OCI-LY7 (cell line): ENCODE data around the gene ASCL5.

ENCODE experiments used
- EZH2phosphoT487 ChIP-seq: fragments of 200-600 bp; sonication (generic); IDR thresholded peaks from 2 replicates; pipeline ENCODE4 v1.6.1; 2018; ENCODE audit warnings: low read depth, borderline replicate concordance, mild to moderate bottlenecking, mixed run types, antibody characterized with exemption, low read length, moderate library complexity, mixed read lengths
- TF ChIP-seq, protein P1 (sequence below): fragments of 200-600 bp; sonication (generic); conservative IDR thresholded peaks from 2 replicates; pipeline ENCODE4 v1.5.1; 2014; ENCODE audit warnings: mild to moderate bottlenecking, antibody characterized with exemption, low read length, moderate library complexity, mixed read lengths

GRCh38 chr1:201092738-201093137, 34.2 kb downstream of the ASCL5 start:
- no peak for TF ChIP-seq EZH2phosphoT487
- TF ChIP-seq, protein P1, sequence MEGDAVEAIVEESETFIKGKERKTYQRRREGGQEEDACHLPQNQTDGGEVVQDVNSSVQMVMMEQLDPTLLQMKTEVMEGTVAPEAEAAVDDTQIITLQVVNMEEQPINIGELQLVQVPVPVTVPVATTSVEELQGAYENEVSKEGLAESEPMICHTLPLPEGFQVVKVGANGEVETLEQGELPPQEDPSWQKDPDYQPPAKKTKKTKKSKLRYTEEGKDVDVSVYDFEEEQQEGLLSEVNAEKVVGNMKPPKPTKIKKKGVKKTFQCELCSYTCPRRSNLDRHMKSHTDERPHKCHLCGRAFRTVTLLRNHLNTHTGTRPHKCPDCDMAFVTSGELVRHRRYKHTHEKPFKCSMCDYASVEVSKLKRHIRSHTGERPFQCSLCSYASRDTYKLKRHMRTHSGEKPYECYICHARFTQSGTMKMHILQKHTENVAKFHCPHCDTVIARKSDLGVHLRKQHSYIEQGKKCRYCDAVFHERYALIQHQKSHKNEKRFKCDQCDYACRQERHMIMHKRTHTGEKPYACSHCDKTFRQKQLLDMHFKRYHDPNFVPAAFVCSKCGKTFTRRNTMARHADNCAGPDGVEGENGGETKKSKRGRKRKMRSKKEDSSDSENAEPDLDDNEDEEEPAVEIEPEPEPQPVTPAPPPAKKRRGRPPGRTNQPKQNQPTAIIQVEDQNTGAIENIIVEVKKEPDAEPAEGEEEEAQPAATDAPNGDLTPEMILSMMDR: no peak
